Body of pancreas (tissue), 4 donors: ENCODE measurements around the gene SLC26A3.

Experiments used
- CTCF ChIP-seq, 7 experiments: fragments of 450-650 bp in 4 of 7; fragments of 200-600 bp in 3 of 7; sonication (generic) in 3 of 7; IDR thresholded peaks; one replicate each; pipeline ENCODE4 v1.5.1; 2016 to 2019; ENCODE audit warnings: antibody characterized with exemption in 7 of 7
- POLR2A ChIP-seq, 3 donors: fragments of 450-650 bp; IDR thresholded peaks; one replicate each; pipeline ENCODE4 v1.6.1; 2016; ENCODE audit warnings: antibody characterized with exemption in 3 of 3, mild to moderate bottlenecking in 2 of 3

- TF ChIP-seq CTCF (IDR thresholded peaks at IDR 0.05) (no peak), POLR2A (IDR thresholded peaks at IDR 0.05) (no peak)
These were observed 87.5 kb downstream of the SLC26A3 start for GRCh38 chr7:107715531-107715930.
